Psoas muscle (tissue), 8 donors: ENCODE measurements around the gene CDH6. TPM values are rescaled to one million over a fixed set of nuclear protein-coding genes. Genes with fewer than 3 reads are reported as not detected.

Source experiments
- ATAC-seq, 4 donors: fragments of 200-7000 bp; cut with Tn5 transposase; one replicate each; pipeline ENCODE4 v1.9.1; 2020; ENCODE audit warnings: moderate library complexity in 3 of 4, mild to moderate bottlenecking in 2 of 4
- DNase-seq, 2 donors: peaks; one replicate each; pipeline ENCODE4 v3.0.0-alpha.2; 2020
- H3K27ac ChIP-seq: fragments of 200-600 bp; one replicate; pipeline ENCODE4 v1.8.0; 2022
- H3K27me3 ChIP-seq, 3 donors: fragments of 200-600 bp in 1 of 3; one replicate each; pipeline versions ENCODE4 v1.6.1 to v1.8.0; 2013 to 2022; ENCODE audit warnings: low read length in 2 of 3, mild to moderate bottlenecking in 2 of 3, moderate library complexity in 1 of 3; ENCODE audit not compliant: insufficient read depth in 3 of 3
- H3K36me3 ChIP-seq, 2 donors: fragments of 200-600 bp in 1 of 2; one replicate each; pipeline versions ENCODE4 v1.6.1 to v1.8.0; 2013 to 2022; ENCODE audit warnings: low read depth in 1 of 2, mild to moderate bottlenecking in 1 of 2, moderate library complexity in 1 of 2; ENCODE audit not compliant: insufficient read depth in 1 of 2
- H3K4me1 ChIP-seq: fragments of 200-600 bp; one replicate; pipeline ENCODE4 v1.8.0; 2022
- H3K4me3 ChIP-seq: fragments of 200-600 bp; one replicate; pipeline ENCODE4 v1.8.0; 2022; ENCODE audit warnings: mild to moderate bottlenecking
- H3K9me3 ChIP-seq: fragments of 200-600 bp; one replicate; pipeline ENCODE4 v1.8.0; 2022
- WGBS, 3 donors: extraction: QIAGEN DNeasy Blood & Tissue Kit; methylation state at CpG; one replicate each; pipeline versions ENCODE4 v1.1.6 to v1.1.7; 2013; 5-methylcytosine and 5-hydroxymethylcytosine counted together
- intact Hi-C, 2 donors: fragments of 100-400 bp; cut with DNase I; formaldehyde crosslinking; loops; one replicate each; pipeline versions ENCODE4 v1.11.0 to v1.14.2; 2022
- polyA plus RNA-seq, 3 donors: library from polyadenylated mRNA; stranded (reverse); fragments of 200-250 nt; gene quantifications; one replicate each; pipeline ENCODE4 v1.2.3, GENCODE V29; 2013
- total RNA-seq, 4 donors: library from RNA; stranded (reverse); fragmentation: NEBNext Ultra II Directional in 2 of 4; extraction: Animal tissue kit (Norgen Biotek cat#: 25700) in 2 of 4; gene quantifications; one replicate each; pipeline versions ENCODE4 v1.2.1 to v1.2.4, GENCODE V29; 2021 to 2023
- TF ChIP-seq, protein P1 (sequence below): fragments of 200-600 bp; IDR thresholded peaks from one replicate; pipeline ENCODE4 v1.8.0; 2022; ENCODE audit warnings: antibody characterized with exemption
- donor health status: healthy with polysubstance abuse.
- donor health status: DM: no; HTN: no; CAD: no; lungs with moderate emphysema.
- donor health status: Bipolar disorder and iron deficiency.
- donor health status: healthy.
- donor health status: DM: yes; HTN: yes; CAD: no.
- donor health status: DM: no; HTN: no; CAD: no.
- donor health status: DM: no; HTN: no; CAD: no.
- donor health status: DM: yes; HTN: yes; CAD: no.

The CDH6 gene
- total and polyA plus RNA-seq, 7 donors, result 0.30 to 3.4 (median 0.77) TPM

DNA sequence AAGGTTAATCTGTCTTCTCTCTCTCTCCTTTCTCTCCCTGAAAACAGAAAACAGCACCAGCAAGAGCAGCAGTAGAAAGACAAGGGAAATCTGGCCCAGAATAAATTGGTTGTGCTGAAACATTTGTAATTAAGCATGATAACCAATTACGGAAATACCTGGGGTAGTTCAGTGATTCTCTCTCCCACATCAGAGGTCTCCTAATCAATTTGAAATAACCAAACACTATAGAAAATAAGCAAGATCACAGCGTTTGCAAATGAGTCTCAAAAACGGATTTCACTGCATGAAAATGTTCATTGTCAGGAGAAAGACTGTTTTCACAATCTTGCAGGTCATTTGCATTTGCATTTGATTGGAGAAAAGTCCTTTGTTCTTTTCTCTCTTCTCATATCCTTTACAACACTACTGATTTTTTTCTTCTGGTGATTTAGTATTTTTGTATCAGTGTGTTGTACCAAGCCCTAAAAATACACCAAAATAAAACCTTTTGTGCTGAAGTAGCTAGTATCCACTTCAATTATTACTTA lies 36.8 kb upstream of the CDH6 start:
- no peaks in the 10 kb centered on the region for H3K9me3 ChIP-seq
- H3K27ac ChIP-seq, result no peak overlapping the region
- no peaks in the 10 kb centered on the region for H3K27me3 ChIP-seq
- H3K4me3 ChIP-seq, result no peak overlapping the region
- ATAC-seq, result no peak
- intact Hi-C loops, result no loop called here
- DNase-seq, result no peak
- H3K36me3 ChIP-seq, result no peaks in the 10 kb centered on the region
- no peaks in the 10 kb centered on the region for H3K4me1 ChIP-seq
- TF ChIP-seq, protein P1, sequence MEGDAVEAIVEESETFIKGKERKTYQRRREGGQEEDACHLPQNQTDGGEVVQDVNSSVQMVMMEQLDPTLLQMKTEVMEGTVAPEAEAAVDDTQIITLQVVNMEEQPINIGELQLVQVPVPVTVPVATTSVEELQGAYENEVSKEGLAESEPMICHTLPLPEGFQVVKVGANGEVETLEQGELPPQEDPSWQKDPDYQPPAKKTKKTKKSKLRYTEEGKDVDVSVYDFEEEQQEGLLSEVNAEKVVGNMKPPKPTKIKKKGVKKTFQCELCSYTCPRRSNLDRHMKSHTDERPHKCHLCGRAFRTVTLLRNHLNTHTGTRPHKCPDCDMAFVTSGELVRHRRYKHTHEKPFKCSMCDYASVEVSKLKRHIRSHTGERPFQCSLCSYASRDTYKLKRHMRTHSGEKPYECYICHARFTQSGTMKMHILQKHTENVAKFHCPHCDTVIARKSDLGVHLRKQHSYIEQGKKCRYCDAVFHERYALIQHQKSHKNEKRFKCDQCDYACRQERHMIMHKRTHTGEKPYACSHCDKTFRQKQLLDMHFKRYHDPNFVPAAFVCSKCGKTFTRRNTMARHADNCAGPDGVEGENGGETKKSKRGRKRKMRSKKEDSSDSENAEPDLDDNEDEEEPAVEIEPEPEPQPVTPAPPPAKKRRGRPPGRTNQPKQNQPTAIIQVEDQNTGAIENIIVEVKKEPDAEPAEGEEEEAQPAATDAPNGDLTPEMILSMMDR, result no peak
- 53 to 68% (median 61%) methylated on average over 3 of the region's 3 CpGs for WGBS, 3 donors

DNA sequence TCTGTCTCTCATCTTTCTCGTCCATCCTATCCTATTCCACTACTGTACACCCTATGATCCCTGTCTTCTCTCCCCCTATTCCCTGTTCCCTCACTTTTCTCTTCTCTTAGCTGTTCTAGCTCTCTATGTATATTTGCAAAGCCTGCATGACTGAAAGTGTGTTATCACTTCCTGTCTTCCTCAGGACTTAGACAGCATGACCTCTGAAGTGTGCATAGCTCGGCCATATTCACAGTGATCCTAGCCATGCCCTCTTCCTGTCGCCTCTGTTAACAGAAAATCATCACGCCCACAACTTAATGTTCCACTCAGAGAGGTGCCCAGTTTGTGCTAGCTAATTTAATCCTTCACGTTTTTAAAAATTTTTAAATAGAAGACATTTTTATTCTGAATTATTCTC lies 35.8 kb upstream of the CDH6 start:
- no peaks in the 10 kb centered on the region for H3K36me3 ChIP-seq
- no peaks in the 10 kb centered on the region for H3K27me3 ChIP-seq
- no peak for DNase-seq
- H3K9me3 ChIP-seq, result no peaks in the 10 kb centered on the region
- no peak overlapping the region for H3K4me3 ChIP-seq
- TF ChIP-seq, protein P1, result no peak
- H3K4me1 ChIP-seq, result no peaks in the 10 kb centered on the region
- intact Hi-C loops, result no loop called here
- no peak overlapping the region for H3K27ac ChIP-seq
- WGBS, 3 donors, result 58 to 66% (median 60%) methylated on average over 5 of the region's 5 CpGs
- ATAC-seq, result no peak

DNA sequence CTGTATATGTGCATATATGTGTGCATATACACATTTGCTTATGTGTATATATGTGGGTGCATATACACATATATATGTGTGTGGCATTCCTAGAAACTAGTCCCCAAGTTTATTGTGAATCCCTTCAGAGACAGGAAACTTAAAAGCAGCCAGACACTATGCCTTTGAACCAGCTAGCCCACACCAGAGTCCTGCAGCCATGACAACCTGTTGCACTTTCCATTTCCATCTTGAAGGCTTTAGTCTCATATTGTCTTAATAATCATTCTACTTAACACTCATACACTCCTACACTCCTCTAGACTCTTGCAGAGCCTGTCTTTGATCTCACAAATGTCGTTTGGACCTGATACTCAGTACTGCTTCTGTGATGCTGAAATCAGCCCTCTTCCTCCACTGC lies 34.8 kb upstream of the CDH6 start:
- H3K9me3 ChIP-seq, result no peaks in the 10 kb centered on the region
- intact Hi-C loops, result no loop called here
- H3K27ac ChIP-seq, result no peak overlapping the region
- H3K4me1 ChIP-seq, result no peaks in the 10 kb centered on the region
- TF ChIP-seq, protein P1, result no peak
- no peaks in the 10 kb centered on the region for H3K27me3 ChIP-seq
- H3K4me3 ChIP-seq, result no peak overlapping the region
- H3K36me3 ChIP-seq, result no peaks in the 10 kb centered on the region
- ATAC-seq (no peak), DNase-seq (no peak)
- WGBS, 3 donors, result 31 to 45% (median 43%) methylated on average over 1 of the region's 1 CpG

DNA sequence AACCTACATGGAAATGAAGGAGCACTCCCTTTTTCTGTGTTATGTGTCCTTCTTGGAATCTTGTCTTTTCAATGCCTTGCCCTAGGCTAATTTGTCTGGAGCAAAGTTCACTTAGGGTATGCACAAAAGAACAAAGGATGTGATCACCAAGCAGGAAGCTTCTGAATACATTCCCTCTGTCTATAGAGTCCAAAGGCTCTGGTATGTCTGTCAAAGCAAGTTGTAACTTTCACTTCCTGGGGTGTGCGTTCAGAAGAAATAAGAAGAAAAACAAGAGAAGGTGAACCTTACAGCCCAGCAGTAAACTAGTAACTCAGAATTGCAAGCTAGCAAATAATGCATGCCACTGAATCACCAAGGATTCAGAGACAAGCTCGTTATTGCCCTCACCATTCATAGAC lies 31.7 kb upstream of the CDH6 start:
- Histone ChIP-seq H3K36me3 (no peaks in the 10 kb centered on the region), H3K9me3 (no peaks in the 10 kb centered on the region), H3K27me3 (no peaks in the 10 kb centered on the region), H3K4me1 (no peaks in the 10 kb centered on the region), H3K4me3 (no peak overlapping the region), H3K27ac (no peak overlapping the region)
- ATAC-seq, result no peak
- DNase-seq, result no peak
- TF ChIP-seq, protein P1, result no peak
- intact Hi-C loops, result no loop called here
- 25 to 34% (median 34%) methylated on average over 2 of the region's 2 CpGs for WGBS, 3 donors

DNA sequence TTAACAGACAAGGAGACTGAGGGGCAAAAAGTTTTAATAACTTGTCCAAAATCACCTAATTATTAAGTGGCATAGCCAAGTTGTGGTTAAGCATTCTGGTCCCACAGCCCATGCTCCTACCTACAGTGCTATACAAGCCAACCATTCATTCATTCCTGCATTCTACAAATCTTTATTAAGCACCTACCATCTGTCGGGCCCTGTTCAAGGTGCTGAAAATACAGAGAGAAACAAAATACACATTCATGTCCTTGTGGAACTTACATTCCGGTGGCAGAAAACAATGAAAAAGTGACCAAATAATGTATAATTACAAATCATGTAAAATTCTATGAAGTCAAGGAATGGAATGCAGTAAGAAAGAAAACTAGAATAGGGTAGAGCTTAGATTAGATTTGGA lies 27.8 kb upstream of the CDH6 start:
- intact Hi-C loops, result no loop called here
- no peak for DNase-seq
- no peak overlapping the region for H3K27ac ChIP-seq
- TF ChIP-seq, protein P1, result no peak
- 64 to 84% (median 78%) methylated on average over 2 of the region's 2 CpGs for WGBS, 3 donors
- H3K4me1 ChIP-seq, result no peaks in the 10 kb centered on the region
- ATAC-seq, result no peak
- no peaks in the 10 kb centered on the region for H3K27me3 ChIP-seq
- no peaks in the 10 kb centered on the region for H3K36me3 ChIP-seq
- H3K4me3 ChIP-seq, result no peak overlapping the region
- H3K9me3 ChIP-seq, result no peaks in the 10 kb centered on the region
